Muscle of back (tissue), 13 donors: ENCODE results near the gene NXPE2. TPM values are rescaled to one million over a fixed set of nuclear protein-coding genes. Genes with fewer than 3 reads are reported as not detected.
"Not testable (repeated sequence)": the region's sequence is repeated elsewhere in the genome, so short reads cannot be mapped to it uniquely, and the experiment has no call there.

Source experiments
- DNase-seq, 3 donors: peaks; one replicate each; pipeline versions ENCODE4 v3.0.0 to v3.0.0-alpha.2; 2013
- long read RNA-seq, 9 donors: transcript quantifications; one replicate each; lab custom pipeline, GENCODE V29; 2026
- polyA plus RNA-seq, 10 donors: library from polyadenylated mRNA; unstranded; fragments of 120-200 nt; gene quantifications; one replicate each; pipeline ENCODE4 v1.2.1, GENCODE V29; 2013; ENCODE audit not compliant: insufficient read length in 10 of 10

NXPE2 gene
- under 1 TPM in 8 of 10 donors, not detected in 2; 0.09 to 0.31 (median 0.17) TPM for polyA plus RNA-seq
- long read RNA-seq, donor 1 = 0 reads
- long read RNA-seq, donor 2 = 0 reads
- long read RNA-seq, donor 3 = 0 reads
- long read RNA-seq, donor 4 = 0 reads
- long read RNA-seq, donor 5 = 0 reads
- long read RNA-seq, donor 6 = 0 reads
- long read RNA-seq, donor 7 = 0 reads
- long read RNA-seq, donor 8 = 0 reads
- long read RNA-seq, donor 9 = 0 reads

GRCh38 chr11:114678125-114679036 is at the start of gene NXPE2:
Gene NXPE2 (plus strand): TSS chr11:114678527. CDS start chr11:114678576, 49 bp downstream.
- DNase-seq = peak in 1 of 3 donors; percentile 18

- DNase-seq = not testable (repeated sequence)
These were observed 46.8 kb upstream of the NXPE2 start for GRCh38 chr11:114631445-114631965.

GRCh38 chr11:114639440-114639839 is 38.9 kb upstream of the NXPE2 start:
- not testable (repeated sequence) for DNase-seq

- DNase-seq = no peak
These were observed 27.7 kb upstream of the NXPE2 start for GRCh38 chr11:114650661-114651060.

GRCh38 chr11:114651145-114651718 is 27.1 kb upstream of the NXPE2 start:
- no peak for DNase-seq

- DNase-seq = no peak
These were observed 25.2 kb upstream of the NXPE2 start for GRCh38 chr11:114653148-114653547.

GRCh38 chr11:114664641-114665040 is 13.7 kb upstream of the NXPE2 start:
- no peak for DNase-seq

- no peak for DNase-seq
These were observed 11.6 kb upstream of the NXPE2 start for GRCh38 chr11:114666760-114667159.

GRCh38 chr11:114668109-114668508 is 10.2 kb upstream of the NXPE2 start:
- no peak for DNase-seq

GRCh38 chr11:114673661-114674060 is 4.7 kb upstream of the NXPE2 start:
- DNase-seq = no peak

- no peak for DNase-seq
These were observed 1.2 kb downstream of the NXPE2 start for GRCh38 chr11:114679505-114679904.

GRCh38 chr11:114683007-114683406 is 4.7 kb downstream of the NXPE2 start:
- no peak for DNase-seq

- DNase-seq = no peak
These were observed 6.3 kb downstream of the NXPE2 start for GRCh38 chr11:114684636-114685035.

GRCh38 chr11:114685097-114685496 is 6.8 kb downstream of the NXPE2 start:
- no peak for DNase-seq

- peak in 1 of 3 donors; percentile 38 for DNase-seq
These were observed 27.1 kb downstream of the NXPE2 start for GRCh38 chr11:114705280-114706024.

GRCh38 chr11:114709960-114710359 is 31.6 kb downstream of the NXPE2 start:
- no peak for DNase-seq

GRCh38 chr11:114713756-114714155 is 35.4 kb downstream of the NXPE2 start:
- DNase-seq = peak; percentile 11 to 63 (median 41)

GRCh38 chr11:114719562-114719961 is 41.2 kb downstream of the NXPE2 start:
- DNase-seq = no peak

GRCh38 chr11:114724916-114725524 is 46.7 kb downstream of the NXPE2 start:
- no peak for DNase-seq

- no peak for DNase-seq
These were observed 47.3 kb downstream of the NXPE2 start for GRCh38 chr11:114725623-114726022.

GRCh38 chr11:114736806-114737205 is 58.5 kb downstream of the NXPE2 start:
- no peak for DNase-seq
